NCI-H1417 treated with DMSO at 0.1 percent for 48 hours (cell line): ENCODE results near the gene APOE.
"Not testable (repeated sequence)": the region's sequence is repeated elsewhere in the genome, so short reads cannot be mapped to it uniquely, and the experiment has no call there.

Source experiments
- DNase-seq: peaks from one replicate; lab custom pipeline; 2025; lab: John Stamatoyannopoulos, UW

The APOE gene

GRCh38 chr19:44905437-44906160 lies at the start of gene APOE:
Gene APOE (plus strand): TSS chr19:44905796. CDS start chr19:44906625, 829 bp downstream.
- DNase-seq: no peak

GRCh38 chr19:44856421-44857083 lies 49.0 kb upstream of the APOE start:
- no peak for DNase-seq

- DNase-seq: no peak
These were observed 47.8 kb upstream of the APOE start for GRCh38 chr19:44857837-44858236.

- DNase-seq: not testable (repeated sequence)
These were observed 44.0 kb upstream of the APOE start for GRCh38 chr19:44861576-44861975.

GRCh38 chr19:44863990-44864389 lies 41.6 kb upstream of the APOE start:
- DNase-seq: no peak

GRCh38 chr19:44865196-44865767 lies 40.3 kb upstream of the APOE start:
- DNase-seq: no peak

GRCh38 chr19:44866664-44867063 lies 38.9 kb upstream of the APOE start:
- DNase-seq: no peak

- DNase-seq: no peak
These were observed 38.0 kb upstream of the APOE start for GRCh38 chr19:44867578-44867977.

GRCh38 chr19:44869733-44870470 lies 35.7 kb upstream of the APOE start:
- no peak for DNase-seq

- no peak for DNase-seq
These were observed 33.8 kb upstream of the APOE start for GRCh38 chr19:44871809-44872208.

- no peak for DNase-seq
These were observed 32.9 kb upstream of the APOE start for GRCh38 chr19:44872661-44873060.

- DNase-seq: no peak
These were observed 31.3 kb upstream of the APOE start for GRCh38 chr19:44874317-44874716.

GRCh38 chr19:44875666-44876451 lies 29.7 kb upstream of the APOE start:
- DNase-seq: no peak

GRCh38 chr19:44876930-44877535 lies 28.6 kb upstream of the APOE start:
- no peak for DNase-seq

- DNase-seq: no peak
These were observed 27.3 kb upstream of the APOE start for GRCh38 chr19:44878120-44878865.

GRCh38 chr19:44879309-44880065 lies 26.1 kb upstream of the APOE start:
- DNase-seq: no peak

- no peak for DNase-seq
These were observed 23.5 kb upstream of the APOE start for GRCh38 chr19:44882063-44882462.

- DNase-seq: not testable (repeated sequence)
These were observed 22.8 kb upstream of the APOE start for GRCh38 chr19:44882619-44883397.

- no peak for DNase-seq
These were observed 21.7 kb upstream of the APOE start for GRCh38 chr19:44883922-44884321.
